Kidney epithelial cell (primary cell): ENCODE measurements around the gene SEBOX. TPM values are rescaled to one million over a fixed set of nuclear protein-coding genes. Genes with fewer than 3 reads are reported as not detected.
A peak's percentile ranks its signal among the peaks of the same experiment; 100 is the strongest.

Source experiments
- DNase-seq: peaks from one replicate; pipeline ENCODE4 v3.0.0-alpha.2; 2010; ENCODE audit warnings: low read depth
- H3K27me3 ChIP-seq: 2 replicates; pipeline ENCODE4 v1.6.0; 2011; ENCODE audit warnings: low read length; ENCODE audit not compliant: control insufficient read depth, insufficient read depth
- H3K36me3 ChIP-seq: 2 replicates; pipeline ENCODE4 v1.5.1; 2011; ENCODE audit warnings: low read length; ENCODE audit not compliant: control insufficient read depth, insufficient read depth
- H3K4me3 ChIP-seq: 2 replicates; pipeline ENCODE4 v1.5.1; 2011; ENCODE audit warnings: low read depth, mild to moderate bottlenecking, control low read depth, low read length
- total RNA-seq: library from RNA; depleted of rRNA; stranded (reverse); fragments of >200 nt; gene quantifications from 2 replicates; pipeline ENCODE4 v1.2.3, GENCODE V29; 2015
- TF ChIP-seq, protein P1 (sequence below): IDR thresholded peaks from 2 replicates; pipeline ENCODE4 v1.5.1; 2011; ENCODE audit warnings: mild to moderate bottlenecking, moderate library complexity, low read length, control low read depth, inconsistent platforms; ENCODE audit not compliant: insufficient read depth, poor library complexity, severe bottlenecking

The SEBOX gene
- total RNA-seq, 1 donor from 2014 or later = not detected

DNA sequence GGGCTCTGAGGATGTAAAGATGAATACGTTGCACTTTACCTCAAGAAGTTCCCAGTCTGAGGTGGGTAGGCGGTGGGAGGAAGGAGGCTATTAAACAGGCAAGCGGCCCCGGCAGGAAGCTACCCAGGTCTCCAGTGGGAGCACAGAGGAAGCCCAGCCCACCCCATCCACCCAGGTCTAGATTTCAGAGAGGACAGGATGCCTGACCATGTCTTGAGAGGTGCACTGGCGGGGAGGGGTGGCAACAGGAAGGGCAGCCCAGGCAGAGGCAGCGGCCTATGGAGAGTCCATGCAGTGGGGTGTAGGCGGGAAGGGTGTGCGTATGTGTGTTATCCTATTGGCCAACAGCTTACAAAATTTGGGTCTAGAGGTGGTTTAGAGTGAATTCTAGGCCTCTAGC lies 20.4 kb upstream of the SEBOX start:
- peaks cover 36% of the 10 kb centered on the region for H3K27me3 ChIP-seq
- TF ChIP-seq, protein P1, sequence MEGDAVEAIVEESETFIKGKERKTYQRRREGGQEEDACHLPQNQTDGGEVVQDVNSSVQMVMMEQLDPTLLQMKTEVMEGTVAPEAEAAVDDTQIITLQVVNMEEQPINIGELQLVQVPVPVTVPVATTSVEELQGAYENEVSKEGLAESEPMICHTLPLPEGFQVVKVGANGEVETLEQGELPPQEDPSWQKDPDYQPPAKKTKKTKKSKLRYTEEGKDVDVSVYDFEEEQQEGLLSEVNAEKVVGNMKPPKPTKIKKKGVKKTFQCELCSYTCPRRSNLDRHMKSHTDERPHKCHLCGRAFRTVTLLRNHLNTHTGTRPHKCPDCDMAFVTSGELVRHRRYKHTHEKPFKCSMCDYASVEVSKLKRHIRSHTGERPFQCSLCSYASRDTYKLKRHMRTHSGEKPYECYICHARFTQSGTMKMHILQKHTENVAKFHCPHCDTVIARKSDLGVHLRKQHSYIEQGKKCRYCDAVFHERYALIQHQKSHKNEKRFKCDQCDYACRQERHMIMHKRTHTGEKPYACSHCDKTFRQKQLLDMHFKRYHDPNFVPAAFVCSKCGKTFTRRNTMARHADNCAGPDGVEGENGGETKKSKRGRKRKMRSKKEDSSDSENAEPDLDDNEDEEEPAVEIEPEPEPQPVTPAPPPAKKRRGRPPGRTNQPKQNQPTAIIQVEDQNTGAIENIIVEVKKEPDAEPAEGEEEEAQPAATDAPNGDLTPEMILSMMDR = no peak
- H3K36me3 ChIP-seq = no peaks in the 10 kb centered on the region
- no peak for DNase-seq
- no peak overlapping the region for H3K4me3 ChIP-seq

DNA sequence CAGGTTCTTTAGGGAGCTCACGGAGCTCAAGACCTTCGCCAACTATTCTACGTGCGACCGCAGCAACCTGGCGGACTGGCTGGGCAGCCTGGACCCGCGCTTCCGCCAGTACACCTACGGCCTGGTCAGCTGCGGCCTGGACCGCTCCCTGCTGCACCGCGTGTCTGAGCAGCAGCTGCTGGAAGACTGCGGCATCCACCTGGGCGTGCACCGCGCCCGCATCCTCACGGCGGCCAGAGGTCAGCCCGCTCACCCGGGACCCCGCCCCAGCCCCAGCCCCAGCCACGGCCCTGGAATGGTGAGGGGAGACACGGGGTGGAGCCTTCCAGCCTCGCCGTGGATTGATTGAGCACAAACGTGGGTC lies 20.0 kb upstream of the SEBOX start:
- DNase-seq = no peak
- H3K4me3 ChIP-seq = peak overlapping the region; percentile 44
- H3K27me3 ChIP-seq = peaks cover 36% of the 10 kb centered on the region
- TF ChIP-seq, protein P1 = no peak
- no peaks in the 10 kb centered on the region for H3K36me3 ChIP-seq

DNA sequence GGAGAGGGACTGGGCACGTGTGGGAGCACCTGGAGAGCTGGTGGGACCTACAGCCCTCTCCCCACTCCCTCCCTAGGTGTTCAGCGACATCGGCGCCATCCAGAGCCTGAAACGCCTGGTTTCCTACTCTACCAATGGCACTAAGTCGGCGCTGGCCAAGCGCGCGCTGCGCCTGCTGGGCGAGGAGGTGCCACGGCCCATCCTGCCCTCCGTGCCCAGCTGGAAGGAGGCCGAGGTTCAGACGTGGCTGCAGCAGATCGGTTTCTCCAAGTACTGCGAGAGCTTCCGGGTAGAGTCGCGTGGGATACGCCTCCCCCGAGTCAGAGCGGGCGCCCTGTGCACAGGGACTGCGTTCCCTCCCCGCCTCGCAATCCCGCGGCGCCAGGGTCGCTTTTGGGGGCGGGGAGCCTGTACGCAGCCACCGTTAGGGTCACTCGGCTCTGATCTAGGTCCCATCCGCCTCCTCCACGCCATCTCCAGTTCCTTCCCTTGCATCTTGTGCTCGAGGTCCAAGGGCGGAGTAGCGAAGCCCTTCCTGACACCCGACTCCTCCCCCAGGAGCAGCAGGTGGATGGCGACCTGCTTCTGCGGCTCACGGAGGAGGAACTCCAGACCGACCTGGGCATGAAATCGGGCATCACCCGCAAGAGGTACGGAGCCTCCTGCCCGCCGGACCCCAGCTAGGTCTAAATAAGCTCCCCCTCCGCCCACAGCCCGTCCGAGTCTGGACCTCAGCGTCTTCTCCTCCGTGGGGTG lies 19.5 kb upstream of the SEBOX start:
- H3K4me3 ChIP-seq = peak overlapping the region; percentile 44
- TF ChIP-seq, protein P1 = no peak
- peaks cover 36% of the 10 kb centered on the region for H3K27me3 ChIP-seq
- no peak for DNase-seq
- H3K36me3 ChIP-seq = no peaks in the 10 kb centered on the region

DNA sequence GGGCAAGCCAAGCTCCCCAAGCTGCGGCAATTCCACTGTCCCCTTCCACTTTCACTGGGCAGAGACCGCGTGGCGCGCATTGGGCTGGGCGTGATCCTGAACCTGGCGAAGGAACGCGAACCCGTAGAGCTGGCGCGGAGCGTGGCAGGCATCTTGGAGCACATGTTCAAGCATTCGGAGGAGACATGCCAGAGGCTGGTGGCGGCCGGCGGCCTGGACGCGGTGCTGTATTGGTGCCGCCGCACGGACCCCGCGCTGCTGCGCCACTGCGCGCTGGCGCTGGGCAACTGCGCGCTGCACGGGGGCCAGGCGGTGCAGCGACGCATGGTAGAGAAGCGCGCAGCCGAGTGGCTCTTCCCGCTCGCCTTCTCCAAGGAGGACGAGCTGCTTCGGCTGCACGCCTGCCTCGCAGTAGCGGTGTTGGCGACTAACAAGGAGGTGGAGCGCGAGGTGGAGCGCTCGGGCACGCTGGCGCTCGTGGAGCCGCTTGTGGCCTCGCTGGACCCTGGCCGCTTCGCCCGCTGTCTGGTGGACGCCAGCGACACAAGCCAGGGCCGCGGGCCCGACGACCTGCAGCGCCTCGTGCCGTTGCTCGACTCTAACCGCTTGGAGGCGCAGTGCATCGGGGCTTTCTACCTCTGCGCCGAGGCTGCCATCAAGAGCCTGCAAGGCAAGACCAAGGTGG lies 16.3 kb upstream of the SEBOX start:
- TF ChIP-seq, protein P1 = peak; percentile 61
- no peak for DNase-seq
- Histone ChIP-seq H3K27me3 (peaks cover 38% of the 10 kb centered on the region), H3K36me3 (no peaks in the 10 kb centered on the region), H3K4me3 (no peak overlapping the region)

DNA sequence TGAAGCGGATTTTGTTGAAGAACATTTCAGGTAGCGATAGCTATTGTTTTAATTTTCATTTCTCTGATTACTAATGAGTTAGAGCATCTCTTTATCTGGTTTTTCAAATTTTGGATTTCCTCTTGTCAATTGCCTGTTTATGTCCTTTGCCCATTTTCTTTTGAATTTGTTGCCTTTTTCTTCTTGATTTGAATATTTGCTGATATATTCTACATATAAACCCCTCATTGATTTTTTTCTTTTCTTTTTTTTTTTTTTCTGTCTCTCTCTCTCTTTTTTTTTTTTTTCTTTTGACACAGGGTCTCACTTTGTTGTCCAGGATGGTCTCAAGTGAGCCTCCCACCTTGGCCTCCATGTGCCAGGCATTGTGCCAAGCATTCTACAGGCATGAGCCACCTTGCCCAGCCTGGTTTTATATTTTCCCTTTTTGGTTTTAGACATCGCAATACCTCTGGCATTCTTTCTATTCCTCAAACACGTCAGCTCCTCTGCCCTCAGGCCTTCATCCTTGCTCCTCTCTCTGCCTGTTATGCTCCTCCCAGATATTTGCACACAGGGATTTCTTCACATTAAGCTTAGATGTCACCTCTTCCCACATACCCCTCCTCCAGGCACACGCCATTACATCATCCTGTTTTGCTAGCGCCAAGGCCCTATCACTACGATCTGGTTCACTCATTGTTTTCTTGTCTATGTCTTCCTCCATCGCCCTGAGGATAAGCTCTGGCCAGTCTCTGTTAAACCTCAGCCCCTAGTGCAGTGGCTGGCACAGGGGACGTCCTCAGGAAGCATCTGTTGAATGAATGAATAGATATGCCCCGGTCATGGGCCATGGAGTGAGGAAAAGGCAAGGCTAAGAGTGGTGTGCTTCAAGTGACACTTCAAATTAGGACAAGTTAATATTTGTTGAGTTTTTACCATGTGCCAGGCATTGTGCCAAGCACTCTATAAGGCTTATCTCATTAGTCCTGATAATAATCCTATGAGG lies 15.1 kb upstream of the SEBOX start:
- Histone ChIP-seq H3K36me3 (no peaks in the 10 kb centered on the region), H3K27me3 (peaks cover 34% of the 10 kb centered on the region), H3K4me3 (no peak overlapping the region)
- DNase-seq = no peak
- TF ChIP-seq, protein P1 = no peak
